Left kidney (tissue), 8 donors: ENCODE data around the gene PPP3R1. TPM values are rescaled to one million over a fixed set of nuclear protein-coding genes. Genes with fewer than 3 reads are reported as not detected.

Experiments used
- DNase-seq: peaks from one replicate; pipeline ENCODE4 v3.0.0-alpha.2; 2013
- long read RNA-seq, 8 donors: transcript quantifications; one replicate each; lab custom pipeline, GENCODE V29; 2026
- polyA plus RNA-seq: library from polyadenylated mRNA; unstranded; fragments of 120-200 nt; gene quantifications from one replicate; pipeline ENCODE4 v1.2.1, GENCODE V29; 2013; ENCODE audit not compliant: insufficient read length

Gene PPP3R1, protein sequence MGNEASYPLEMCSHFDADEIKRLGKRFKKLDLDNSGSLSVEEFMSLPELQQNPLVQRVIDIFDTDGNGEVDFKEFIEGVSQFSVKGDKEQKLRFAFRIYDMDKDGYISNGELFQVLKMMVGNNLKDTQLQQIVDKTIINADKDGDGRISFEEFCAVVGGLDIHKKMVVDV
- polyA plus RNA-seq = 71.5 TPM
- long read RNA-seq, donor 1, transcript PPP3R1-201 (6 exons, 3,023 nt) = major isoform, 14 of 15 reads
- long read RNA-seq, donor 1, partial matches to known transcripts = 0 of 15 reads
- long read RNA-seq, donor 1, other reads (novel, unspliced or antisense) = 0 of 15 reads
- long read RNA-seq, donor 2, transcript PPP3R1-201 (6 exons, 3,023 nt) = major isoform, 19 of 19 reads
- long read RNA-seq, donor 2, partial matches to known transcripts = 0 of 19 reads
- long read RNA-seq, donor 2, other reads (novel, unspliced or antisense) = 0 of 19 reads
- long read RNA-seq, donor 3, transcript PPP3R1-201 (6 exons, 3,023 nt) = major isoform, 10 of 10 reads
- long read RNA-seq, donor 3, partial matches to known transcripts = 0 of 10 reads
- long read RNA-seq, donor 3, other reads (novel, unspliced or antisense) = 0 of 10 reads
- long read RNA-seq, donor 4, partial matches to known transcripts = 0 of 1 reads
- long read RNA-seq, donor 4, other reads (novel, unspliced or antisense) = 0 of 1 reads
- long read RNA-seq, donor 5, transcript PPP3R1-201 (6 exons, 3,023 nt) = major isoform, 15 of 15 reads
- long read RNA-seq, donor 5, partial matches to known transcripts = 0 of 15 reads
- long read RNA-seq, donor 5, other reads (novel, unspliced or antisense) = 0 of 15 reads
- long read RNA-seq, donor 6, transcript PPP3R1-201 (6 exons, 3,023 nt) = major isoform, 16 of 16 reads
- long read RNA-seq, donor 6, partial matches to known transcripts = 0 of 16 reads
- long read RNA-seq, donor 6, other reads (novel, unspliced or antisense) = 0 of 16 reads
- long read RNA-seq, donor 7, transcript PPP3R1-201 (6 exons, 3,023 nt) = major isoform, 22 of 27 reads
- long read RNA-seq, donor 7, partial matches to known transcripts = 5 of 27 reads
- long read RNA-seq, donor 7, other reads (novel, unspliced or antisense) = 0 of 27 reads
- long read RNA-seq, donor 8, partial matches to known transcripts = 0 of 4 reads
- long read RNA-seq, donor 8, other reads (novel, unspliced or antisense) = 0 of 4 reads

GRCh38 chr2:68252400-68253218, at the start of gene PPP3R1:
PPP3R1 (minus strand) TSS chr2:68252532; CDS start chr2:68252127, 405 bp downstream.
- peak; percentile 93 for DNase-seq

- no peak for DNase-seq
Observed at GRCh38 chr2:68295516-68295915, 43.2 kb upstream of the PPP3R1 start.

GRCh38 chr2:68294913-68295312, 42.6 kb upstream of the PPP3R1 start:
- no peak for DNase-seq

- no peak for DNase-seq
Observed at GRCh38 chr2:68294187-68294586, 41.9 kb upstream of the PPP3R1 start.

- no peak for DNase-seq
Observed at GRCh38 chr2:68293755-68294154, 41.4 kb upstream of the PPP3R1 start.

DNA sequence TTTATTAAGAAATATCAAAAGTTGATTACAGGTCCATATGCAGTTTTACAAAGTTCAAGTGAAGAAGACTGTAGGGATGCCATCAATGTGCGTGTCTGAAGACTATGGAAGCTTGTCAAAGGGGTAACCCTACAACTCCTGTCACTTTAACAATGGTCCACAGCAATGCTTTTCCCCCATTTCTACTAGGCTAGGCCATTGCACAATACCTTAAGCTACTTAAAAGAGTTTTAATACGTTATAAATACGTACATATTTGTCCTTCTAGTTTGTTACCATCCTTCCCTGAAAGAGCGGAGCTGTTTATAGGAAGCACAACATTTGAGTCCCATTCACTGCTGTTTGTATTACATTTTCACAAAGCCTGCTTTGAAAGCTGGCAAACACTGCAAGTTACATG, 40.7 kb upstream of the PPP3R1 start:
- no peak for DNase-seq

GRCh38 chr2:68292108-68292710, 39.9 kb upstream of the PPP3R1 start:
- no peak for DNase-seq

DNA sequence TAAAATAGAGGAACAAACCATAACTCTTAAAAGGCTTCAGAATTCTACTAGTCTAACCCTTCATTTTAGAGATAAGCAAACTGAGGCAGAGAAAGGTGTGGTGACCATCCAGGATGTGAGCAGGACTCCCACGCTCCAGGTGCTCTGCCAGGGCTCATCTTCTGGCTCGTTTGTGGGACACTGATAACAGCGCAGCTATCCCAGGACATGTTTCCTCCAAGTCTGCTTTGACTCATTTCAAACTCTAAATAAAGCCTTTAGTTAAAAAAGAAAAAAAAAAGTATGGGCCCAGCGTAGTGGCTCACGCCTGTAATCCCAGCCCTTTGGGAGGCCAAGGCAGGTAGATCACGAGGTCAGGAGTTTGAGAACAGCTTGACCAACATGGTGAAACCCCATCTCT, 39.0 kb upstream of the PPP3R1 start:
- DNase-seq = no peak

- DNase-seq = no peak
Observed at GRCh38 chr2:68290901-68291300, 38.6 kb upstream of the PPP3R1 start.

GRCh38 chr2:68287580-68288441, 35.5 kb upstream of the PPP3R1 start:
- DNase-seq = no peak

DNA sequence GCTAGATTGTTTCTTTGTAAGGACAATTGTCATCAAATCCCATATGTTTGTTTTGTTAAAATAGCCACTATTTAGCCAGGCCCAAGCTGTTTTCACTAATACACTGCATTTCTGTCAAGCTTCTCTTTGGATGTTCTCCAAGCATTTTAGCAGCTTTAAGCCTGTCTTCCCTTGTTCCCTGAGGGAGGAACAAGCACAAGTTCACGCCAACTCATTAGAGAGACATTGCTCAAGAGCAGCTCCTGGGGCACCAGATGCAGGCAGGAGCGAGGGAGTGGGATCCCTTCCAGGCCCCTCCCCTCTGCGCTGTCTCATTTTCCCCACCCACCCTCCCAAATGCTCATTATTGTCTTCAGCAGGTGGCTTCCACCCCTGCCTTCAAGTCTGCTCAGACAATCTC, 32.6 kb upstream of the PPP3R1 start:
- DNase-seq = no peak

DNA sequence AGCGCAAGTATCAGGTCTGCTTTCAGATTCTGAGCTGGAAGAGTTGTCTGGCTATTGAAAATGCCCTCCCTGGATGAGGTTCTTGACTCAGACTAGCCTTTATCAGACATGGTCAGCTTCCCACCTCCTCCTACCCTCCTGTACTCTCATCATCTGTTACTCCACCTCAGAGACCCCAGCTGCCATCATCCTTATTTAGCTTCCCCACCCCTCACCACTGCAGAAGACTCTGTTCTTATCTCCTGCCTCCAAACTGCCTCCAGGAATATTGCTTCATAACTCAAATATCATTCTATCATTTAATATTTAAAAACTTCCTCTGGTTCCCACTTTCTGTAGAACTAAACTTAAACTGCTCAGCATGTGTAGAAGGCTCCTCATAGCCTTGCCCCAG, 31.1 kb upstream of the PPP3R1 start:
- DNase-seq = no peak

GRCh38 chr2:68282811-68283418, 30.6 kb upstream of the PPP3R1 start:
- DNase-seq = no peak

GRCh38 chr2:68280796-68281195, 28.5 kb upstream of the PPP3R1 start:
- DNase-seq = peak; percentile 50

- peak; percentile 25 for DNase-seq
Observed at GRCh38 chr2:68280348-68280747, 28.0 kb upstream of the PPP3R1 start.

- no peak for DNase-seq
Observed at GRCh38 chr2:68279691-68280090, 27.4 kb upstream of the PPP3R1 start.

- DNase-seq = no peak
Observed at GRCh38 chr2:68278169-68278568, 25.8 kb upstream of the PPP3R1 start.

GRCh38 chr2:68274022-68274421, 21.7 kb upstream of the PPP3R1 start:
- no peak for DNase-seq

DNA sequence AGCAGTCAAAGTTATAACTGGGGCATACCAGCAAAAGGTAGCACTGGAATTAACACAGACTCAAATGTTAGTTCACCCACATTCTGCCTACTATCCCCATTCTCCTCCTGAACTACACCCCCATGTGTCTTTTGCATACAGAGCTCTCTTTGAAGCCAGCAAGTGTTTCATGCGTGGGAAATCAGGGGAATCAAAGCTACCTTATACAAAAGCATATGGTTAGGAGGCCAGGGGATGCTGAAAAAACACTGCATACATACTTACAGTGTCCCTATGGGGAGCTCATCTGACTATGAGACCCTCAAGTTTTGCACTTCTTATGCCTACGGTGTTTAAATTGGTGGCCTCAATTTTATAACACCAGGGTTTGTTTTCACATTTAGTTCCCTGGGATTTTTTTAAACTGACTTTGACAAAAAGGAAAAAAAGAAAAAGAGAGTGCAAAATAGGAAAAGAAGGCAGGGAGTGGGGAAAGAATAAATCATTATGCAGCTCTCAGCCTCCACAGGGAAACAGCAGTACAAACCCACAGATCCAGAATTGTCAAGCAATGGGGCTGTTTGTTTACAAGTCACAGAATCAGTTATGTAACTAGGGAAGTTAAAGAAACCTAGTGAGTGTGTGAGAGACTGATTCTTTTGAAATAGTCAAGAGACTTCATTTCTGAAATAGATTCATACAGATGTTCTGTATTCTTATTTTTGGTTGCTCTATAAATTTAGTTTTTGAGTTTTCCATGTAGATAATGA, 20.1 kb upstream of the PPP3R1 start:
- no peak for DNase-seq
